HG02588 (cell line): ENCODE measurements around the gene SPTLC3.

Experiments
- ATAC-seq: cut with Tn5 transposase; IDR thresholded peaks from one replicate; pipeline ENCODE4 v1.9.1; 2021; ENCODE audit warnings: mild to moderate bottlenecking, moderate library complexity; ENCODE audit not compliant: unreplicated experiment

SPTLC3 gene

GRCh38 chr20:13089950-13090469 lies 81.2 kb downstream of the SPTLC3 start:
- ATAC-seq: no peak

GRCh38 chr20:13092111-13092510 lies 83.3 kb downstream of the SPTLC3 start:
- no peak for ATAC-seq

- ATAC-seq: no peak
Observed at GRCh38 chr20:13094976-13095375, 86.2 kb downstream of the SPTLC3 start.

GRCh38 chr20:13098720-13099355 lies 90.1 kb downstream of the SPTLC3 start:
- no peak for ATAC-seq

GRCh38 chr20:13099676-13100075 lies 90.9 kb downstream of the SPTLC3 start:
- no peak for ATAC-seq

- no peak for ATAC-seq
Observed at GRCh38 chr20:13101276-13101675, 92.5 kb downstream of the SPTLC3 start.

- no peak for ATAC-seq
Observed at GRCh38 chr20:13101706-13102105, 92.9 kb downstream of the SPTLC3 start.

- ATAC-seq: no peak
Observed at GRCh38 chr20:13102237-13102636, 93.5 kb downstream of the SPTLC3 start.

- ATAC-seq: no peak
Observed at GRCh38 chr20:13102694-13103093, 93.9 kb downstream of the SPTLC3 start.

- no peak for ATAC-seq
Observed at GRCh38 chr20:13105039-13105438, 96.3 kb downstream of the SPTLC3 start.

- no peak for ATAC-seq
Observed at GRCh38 chr20:13105864-13106457, 97.2 kb downstream of the SPTLC3 start.

GRCh38 chr20:13109658-13110057 lies 100.9 kb downstream of the SPTLC3 start:
- no peak for ATAC-seq

GRCh38 chr20:13110796-13111195 lies 102.0 kb downstream of the SPTLC3 start:
- ATAC-seq: no peak

GRCh38 chr20:13111249-13111911 lies 102.6 kb downstream of the SPTLC3 start:
- no peak for ATAC-seq

- no peak for ATAC-seq
Observed at GRCh38 chr20:13113731-13114130, 105.0 kb downstream of the SPTLC3 start.

GRCh38 chr20:13117200-13117599 lies 108.4 kb downstream of the SPTLC3 start:
- ATAC-seq: no peak

GRCh38 chr20:13118676-13119075 lies 109.9 kb downstream of the SPTLC3 start:
- ATAC-seq: no peak

GRCh38 chr20:13119583-13119982 lies 110.8 kb downstream of the SPTLC3 start:
- no peak for ATAC-seq

GRCh38 chr20:13120471-13120870 lies 111.7 kb downstream of the SPTLC3 start:
- ATAC-seq: no peak

GRCh38 chr20:13121840-13122515 lies 113.2 kb downstream of the SPTLC3 start:
- peak; percentile 85 for ATAC-seq

GRCh38 chr20:13125486-13125885 lies 116.7 kb downstream of the SPTLC3 start:
- ATAC-seq: no peak

- ATAC-seq: no peak
Observed at GRCh38 chr20:13128173-13128572, 119.4 kb downstream of the SPTLC3 start.
